PFSK-1 (cell line): Measurements from ENCODE around the gene FBXW4.

Experiments
- FOXP2 ChIP-seq: optimal IDR thresholded peaks from 2 replicates; pipeline ENCODE3; 2011; ENCODE audit warnings: borderline replicate concordance, control low read depth, inconsistent platforms; ENCODE audit not compliant: insufficient read depth; ENCODE audit errors: extremely low read length, extremely low read depth
- POLR2AphosphoS5 ChIP-seq: IDR thresholded peaks from 2 replicates; pipeline ENCODE4 v1.6.1; 2012; ENCODE audit warnings: low read depth, mild to moderate bottlenecking, control low read depth, low read length, moderate library complexity
- SIN3A ChIP-seq: IDR thresholded peaks from 2 replicates; pipeline ENCODE4 v1.6.1; 2012; ENCODE audit warnings: mild to moderate bottlenecking, low read length, moderate library complexity, borderline replicate concordance; ENCODE audit not compliant: insufficient read depth
- TAF1 ChIP-seq: IDR thresholded peaks from 2 replicates; pipeline ENCODE4 v1.6.1; 2012; ENCODE audit warnings: low read length, control low read depth, borderline replicate concordance; ENCODE audit not compliant: insufficient read depth
- TF ChIP-seq, protein P1 (sequence below), 2 experiments: IDR thresholded peaks; 2 replicates each; pipeline versions ENCODE4 v1.6.1 to v1.8.0; 2011 to 2012; ENCODE audit warnings: low read depth in 2 of 2, low read length in 2 of 2, control low read depth in 1 of 2, inconsistent platforms in 1 of 2, mild to moderate bottlenecking in 1 of 2, moderate library complexity in 1 of 2; ENCODE audit not compliant: insufficient read depth in 1 of 2

The FBXW4 gene

DNA sequence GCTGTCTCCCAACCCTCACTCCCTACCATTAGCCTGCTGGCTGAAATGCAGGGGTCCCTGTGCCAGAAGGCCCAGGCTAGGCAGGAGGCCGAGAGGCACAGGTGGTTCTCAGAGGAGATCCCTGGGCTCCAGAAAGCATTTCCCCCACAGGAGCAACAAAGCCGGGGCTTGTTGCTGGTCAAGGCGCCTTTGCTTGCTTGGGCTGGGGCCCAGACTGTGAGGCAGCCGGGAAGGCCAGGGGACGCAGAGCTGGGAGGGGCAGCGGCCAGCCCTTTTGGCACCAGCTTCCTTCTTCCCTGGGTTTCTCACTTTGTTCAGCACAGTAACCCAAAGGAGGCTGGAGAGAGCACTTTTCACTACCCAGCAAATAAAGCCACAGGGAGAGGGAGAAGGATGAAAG lies 48.6 kb downstream of the FBXW4 start:
- TF ChIP-seq FOXP2 (no peak), POLR2AphosphoS5 (no peak), TAF1 (no peak), SIN3A (no peak)
- TF ChIP-seq, protein P1, sequence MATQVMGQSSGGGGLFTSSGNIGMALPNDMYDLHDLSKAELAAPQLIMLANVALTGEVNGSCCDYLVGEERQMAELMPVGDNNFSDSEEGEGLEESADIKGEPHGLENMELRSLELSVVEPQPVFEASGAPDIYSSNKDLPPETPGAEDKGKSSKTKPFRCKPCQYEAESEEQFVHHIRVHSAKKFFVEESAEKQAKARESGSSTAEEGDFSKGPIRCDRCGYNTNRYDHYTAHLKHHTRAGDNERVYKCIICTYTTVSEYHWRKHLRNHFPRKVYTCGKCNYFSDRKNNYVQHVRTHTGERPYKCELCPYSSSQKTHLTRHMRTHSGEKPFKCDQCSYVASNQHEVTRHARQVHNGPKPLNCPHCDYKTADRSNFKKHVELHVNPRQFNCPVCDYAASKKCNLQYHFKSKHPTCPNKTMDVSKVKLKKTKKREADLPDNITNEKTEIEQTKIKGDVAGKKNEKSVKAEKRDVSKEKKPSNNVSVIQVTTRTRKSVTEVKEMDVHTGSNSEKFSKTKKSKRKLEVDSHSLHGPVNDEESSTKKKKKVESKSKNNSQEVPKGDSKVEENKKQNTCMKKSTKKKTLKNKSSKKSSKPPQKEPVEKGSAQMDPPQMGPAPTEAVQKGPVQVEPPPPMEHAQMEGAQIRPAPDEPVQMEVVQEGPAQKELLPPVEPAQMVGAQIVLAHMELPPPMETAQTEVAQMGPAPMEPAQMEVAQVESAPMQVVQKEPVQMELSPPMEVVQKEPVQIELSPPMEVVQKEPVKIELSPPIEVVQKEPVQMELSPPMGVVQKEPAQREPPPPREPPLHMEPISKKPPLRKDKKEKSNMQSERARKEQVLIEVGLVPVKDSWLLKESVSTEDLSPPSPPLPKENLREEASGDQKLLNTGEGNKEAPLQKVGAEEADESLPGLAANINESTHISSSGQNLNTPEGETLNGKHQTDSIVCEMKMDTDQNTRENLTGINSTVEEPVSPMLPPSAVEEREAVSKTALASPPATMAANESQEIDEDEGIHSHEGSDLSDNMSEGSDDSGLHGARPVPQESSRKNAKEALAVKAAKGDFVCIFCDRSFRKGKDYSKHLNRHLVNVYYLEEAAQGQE (IDR thresholded peaks at IDR 0.05; ENCODE audit: insufficient read depth in 1 of 2, low read depth in 2 of 2, low read length in 2 of 2) = no peak

DNA sequence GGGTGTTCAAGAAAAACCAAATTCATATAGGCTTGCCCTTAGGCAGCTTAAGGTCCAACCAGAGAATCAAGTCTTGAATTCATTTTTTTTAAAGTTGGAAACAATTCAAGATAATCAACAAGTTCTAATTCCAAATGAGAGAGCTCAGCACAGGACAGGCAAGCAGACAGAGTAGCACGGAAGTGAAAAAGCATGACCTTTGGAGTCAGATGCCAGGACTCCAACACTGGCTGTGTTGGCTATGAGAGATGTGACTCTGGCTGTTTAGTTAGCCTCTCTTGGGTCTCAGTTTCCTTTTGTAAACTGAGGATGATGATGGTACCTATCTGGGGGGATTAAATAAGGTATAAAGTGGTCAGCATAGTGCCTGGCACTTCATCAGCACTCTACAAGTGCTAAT lies 49.3 kb downstream of the FBXW4 start:
- TF ChIP-seq, protein P1 (IDR thresholded peaks at IDR 0.05; ENCODE audit: insufficient read depth in 1 of 2, low read depth in 2 of 2, low read length in 2 of 2) = no peak
- TF ChIP-seq TAF1 = no peak
- TF ChIP-seq SIN3A = no peak
- no peak for TF ChIP-seq FOXP2
- TF ChIP-seq POLR2AphosphoS5 = no peak

DNA sequence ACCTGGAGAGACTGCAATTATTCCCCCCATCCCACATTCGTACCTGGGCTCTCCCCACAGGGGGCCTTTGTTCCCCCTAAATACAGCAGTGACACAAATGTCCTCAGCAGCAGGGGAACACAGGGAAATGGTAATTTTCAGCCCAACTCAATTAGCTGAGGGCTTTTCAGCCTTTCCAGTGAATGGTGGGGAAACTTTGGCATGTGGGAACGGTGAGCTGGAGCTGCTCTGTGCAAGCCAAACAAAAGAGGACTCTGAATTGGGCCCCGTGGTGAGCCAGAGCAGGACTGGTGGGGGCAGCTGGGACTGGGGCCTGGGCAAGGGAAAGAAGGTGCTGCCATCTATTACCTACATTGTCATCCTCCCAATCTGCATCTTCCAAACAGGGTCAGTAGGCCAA lies 51.0 kb downstream of the FBXW4 start:
- no peak for TF ChIP-seq POLR2AphosphoS5
- TF ChIP-seq SIN3A = no peak
- TF ChIP-seq, protein P1 (IDR thresholded peaks at IDR 0.05; ENCODE audit: insufficient read depth in 1 of 2, low read depth in 2 of 2, low read length in 2 of 2) = no peak
- no peak for TF ChIP-seq TAF1
- TF ChIP-seq FOXP2 = no peak

GRCh38 chr10:101643546-101643945 lies 51.4 kb downstream of the FBXW4 start:
- TF ChIP-seq POLR2AphosphoS5 (no peak), SIN3A (no peak), TAF1 (no peak), FOXP2 (no peak)
- TF ChIP-seq, protein P1 (IDR thresholded peaks at IDR 0.05; ENCODE audit: insufficient read depth in 1 of 2, low read depth in 2 of 2, low read length in 2 of 2) = no peak
